SK-N-SH treated with all-trans-retinoic acid at 6 μM for 48 hours (cell line): ENCODE data around the gene CDK11B.
"Not testable (repeated sequence)": the region's sequence is repeated elsewhere in the genome, so short reads cannot be mapped to it uniquely, and the experiment has no call there.

Experiments used
- ARNTL ChIP-seq: fragments of 450-650 bp; formaldehyde crosslinking; IDR thresholded peaks from 2 replicates; pipeline ENCODE4 v1.5.0; 2020; ENCODE audit warnings: low read depth, mild to moderate bottlenecking, moderate library complexity, borderline replicate concordance
- CSDC2 ChIP-seq: fragments of 250-450 bp; sonication (Bioruptor Pico); IDR thresholded peaks from 2 replicates; pipeline ENCODE4 v1.5.0; 2020; ENCODE audit warnings: mild to moderate bottlenecking, moderate library complexity
- ESRRG ChIP-seq: fragments of 250-450 bp; sonication (Bioruptor Pico); IDR thresholded peaks from 2 replicates; pipeline ENCODE4 v1.6.1; 2021; ENCODE audit warnings: mild to moderate bottlenecking
- GLIS3 ChIP-seq: fragments of 250-450 bp; sonication (Bioruptor Pico); IDR thresholded peaks from 2 replicates; pipeline ENCODE4 v1.5.0; 2020; ENCODE audit warnings: mild to moderate bottlenecking, moderate library complexity
- OSR1 ChIP-seq: fragments of 250-450 bp; sonication (Bioruptor Pico); IDR thresholded peaks from 2 replicates; pipeline ENCODE4 v1.8.0; 2022; ENCODE audit warnings: moderate library complexity, mild to moderate bottlenecking, inconsistent platforms
- PPARA ChIP-seq: fragments of 250-450 bp; sonication (Bioruptor Pico); IDR thresholded peaks from 2 replicates; pipeline ENCODE4 v1.5.0; 2020; ENCODE audit warnings: mild to moderate bottlenecking, borderline replicate concordance
- RARB ChIP-seq: fragments of 250-450 bp; sonication (Bioruptor Pico); IDR thresholded peaks from 2 replicates; pipeline ENCODE4 v1.8.0; 2021; ENCODE audit warnings: mild to moderate bottlenecking, moderate library complexity
- TOX ChIP-seq: fragments of 250-450 bp; sonication (Bioruptor Pico); IDR thresholded peaks from 2 replicates; pipeline ENCODE4 v1.8.0; 2021; ENCODE audit warnings: mild to moderate bottlenecking, moderate library complexity, borderline replicate concordance
- ZFP3 ChIP-seq: fragments of 250-450 bp; sonication (Bioruptor Pico); IDR thresholded peaks from 2 replicates; pipeline ENCODE4 v1.5.0; 2020; ENCODE audit warnings: mild to moderate bottlenecking, moderate library complexity
- ZNF8 ChIP-seq: fragments of 450-650 bp; formaldehyde crosslinking; IDR thresholded peaks from 2 replicates; pipeline ENCODE4 v1.5.0; 2020; ENCODE audit warnings: mild to moderate bottlenecking, moderate library complexity
- TF ChIP-seq, protein P1 (sequence below): fragments of 250-450 bp; sonication (Bioruptor Pico); IDR thresholded peaks from 2 replicates; pipeline ENCODE4 v1.5.0; 2020; ENCODE audit warnings: mild to moderate bottlenecking, moderate library complexity
- TF ChIP-seq, protein P2 (sequence below): fragments of 250-450 bp; sonication (Bioruptor Pico); IDR thresholded peaks from 2 replicates; pipeline ENCODE4 v1.5.1; 2021; ENCODE audit warnings: mild to moderate bottlenecking, moderate library complexity
- TF ChIP-seq, protein P3 (sequence below): fragments of 250-450 bp; sonication (Bioruptor Pico); IDR thresholded peaks from 2 replicates; pipeline ENCODE4 v1.5.1; 2020; ENCODE audit warnings: low read depth, mild to moderate bottlenecking, moderate library complexity

DNA sequence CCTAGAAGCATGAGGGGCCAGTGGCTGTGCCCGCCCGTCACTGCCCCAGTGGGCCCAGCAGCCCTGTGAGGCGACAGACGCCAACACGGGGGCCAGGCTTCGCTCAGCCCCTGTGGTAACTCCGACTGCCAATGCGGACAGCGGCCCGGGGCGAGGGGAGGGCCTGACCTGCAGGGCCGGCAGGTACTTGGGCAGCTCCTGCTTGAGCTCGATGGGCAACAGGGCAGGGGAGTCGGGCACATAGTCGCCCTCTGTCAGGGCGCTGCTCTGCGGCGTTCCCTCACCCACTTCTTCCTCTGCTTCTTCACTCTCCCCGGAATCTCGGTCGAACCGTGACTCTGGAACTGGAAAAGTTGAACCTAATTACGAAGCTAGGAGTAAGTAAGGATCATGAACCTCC, 48.4 kb upstream of the CDK11B start:
- TF ChIP-seq ESRRG (CRISPR knock-in tag); ARNTL (CRISPR knock-in tag); GLIS3; ZNF8; RARB; TOX (CRISPR knock-in tag); CSDC2; ZFP3 (CRISPR knock-in tag); PPARA (CRISPR knock-in tag); OSR1 (CRISPR knock-in tag): not testable (repeated sequence)
- TF ChIP-seq, protein P1, sequence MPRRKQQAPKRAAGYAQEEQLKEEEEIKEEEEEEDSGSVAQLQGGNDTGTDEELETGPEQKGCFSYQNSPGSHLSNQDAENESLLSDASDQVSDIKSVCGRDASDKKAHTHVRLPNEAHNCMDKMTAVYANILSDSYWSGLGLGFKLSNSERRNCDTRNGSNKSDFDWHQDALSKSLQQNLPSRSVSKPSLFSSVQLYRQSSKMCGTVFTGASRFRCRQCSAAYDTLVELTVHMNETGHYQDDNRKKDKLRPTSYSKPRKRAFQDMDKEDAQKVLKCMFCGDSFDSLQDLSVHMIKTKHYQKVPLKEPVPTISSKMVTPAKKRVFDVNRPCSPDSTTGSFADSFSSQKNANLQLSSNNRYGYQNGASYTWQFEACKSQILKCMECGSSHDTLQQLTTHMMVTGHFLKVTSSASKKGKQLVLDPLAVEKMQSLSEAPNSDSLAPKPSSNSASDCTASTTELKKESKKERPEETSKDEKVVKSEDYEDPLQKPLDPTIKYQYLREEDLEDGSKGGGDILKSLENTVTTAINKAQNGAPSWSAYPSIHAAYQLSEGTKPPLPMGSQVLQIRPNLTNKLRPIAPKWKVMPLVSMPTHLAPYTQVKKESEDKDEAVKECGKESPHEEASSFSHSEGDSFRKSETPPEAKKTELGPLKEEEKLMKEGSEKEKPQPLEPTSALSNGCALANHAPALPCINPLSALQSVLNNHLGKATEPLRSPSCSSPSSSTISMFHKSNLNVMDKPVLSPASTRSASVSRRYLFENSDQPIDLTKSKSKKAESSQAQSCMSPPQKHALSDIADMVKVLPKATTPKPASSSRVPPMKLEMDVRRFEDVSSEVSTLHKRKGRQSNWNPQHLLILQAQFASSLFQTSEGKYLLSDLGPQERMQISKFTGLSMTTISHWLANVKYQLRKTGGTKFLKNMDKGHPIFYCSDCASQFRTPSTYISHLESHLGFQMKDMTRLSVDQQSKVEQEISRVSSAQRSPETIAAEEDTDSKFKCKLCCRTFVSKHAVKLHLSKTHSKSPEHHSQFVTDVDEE: not testable (repeated sequence)
- TF ChIP-seq, protein P2, sequence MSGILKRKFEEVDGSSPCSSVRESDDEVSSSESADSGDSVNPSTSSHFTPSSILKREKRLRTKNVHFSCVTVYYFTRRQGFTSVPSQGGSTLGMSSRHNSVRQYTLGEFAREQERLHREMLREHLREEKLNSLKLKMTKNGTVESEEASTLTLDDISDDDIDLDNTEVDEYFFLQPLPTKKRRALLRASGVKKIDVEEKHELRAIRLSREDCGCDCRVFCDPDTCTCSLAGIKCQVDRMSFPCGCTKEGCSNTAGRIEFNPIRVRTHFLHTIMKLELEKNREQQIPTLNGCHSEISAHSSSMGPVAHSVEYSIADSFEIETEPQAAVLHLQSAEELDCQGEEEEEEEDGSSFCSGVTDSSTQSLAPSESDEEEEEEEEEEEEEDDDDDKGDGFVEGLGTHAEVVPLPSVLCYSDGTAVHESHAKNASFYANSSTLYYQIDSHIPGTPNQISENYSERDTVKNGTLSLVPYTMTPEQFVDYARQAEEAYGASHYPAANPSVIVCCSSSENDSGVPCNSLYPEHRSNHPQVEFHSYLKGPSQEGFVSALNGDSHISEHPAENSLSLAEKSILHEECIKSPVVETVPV: not testable (repeated sequence)
- TF ChIP-seq, protein P3, sequence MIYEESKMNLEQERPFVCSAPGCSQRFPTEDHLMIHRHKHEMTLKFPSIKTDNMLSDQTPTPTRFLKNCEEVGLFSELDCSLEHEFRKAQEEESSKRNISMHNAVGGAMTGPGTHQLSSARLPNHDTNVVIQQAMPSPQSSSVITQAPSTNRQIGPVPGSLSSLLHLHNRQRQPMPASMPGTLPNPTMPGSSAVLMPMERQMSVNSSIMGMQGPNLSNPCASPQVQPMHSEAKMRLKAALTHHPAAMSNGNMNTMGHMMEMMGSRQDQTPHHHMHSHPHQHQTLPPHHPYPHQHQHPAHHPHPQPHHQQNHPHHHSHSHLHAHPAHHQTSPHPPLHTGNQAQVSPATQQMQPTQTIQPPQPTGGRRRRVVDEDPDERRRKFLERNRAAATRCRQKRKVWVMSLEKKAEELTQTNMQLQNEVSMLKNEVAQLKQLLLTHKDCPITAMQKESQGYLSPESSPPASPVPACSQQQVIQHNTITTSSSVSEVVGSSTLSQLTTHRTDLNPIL (CRISPR knock-in tag): not testable (repeated sequence)
